Left ventricle myocardium inferior (tissue), 1 donor: ENCODE results near the gene PPIL1. TPM values are rescaled to one million over a fixed set of nuclear protein-coding genes. Genes with fewer than 3 reads are reported as not detected.

Source experiments
- DNase-seq: peaks from one replicate; pipeline ENCODE4 v3.0.0-alpha.2; 2020
- H3K27ac ChIP-seq: fragments of 200-600 bp; replicated peaks from 2 replicates; pipeline ENCODE4 v1.8.0; 2021
- H3K27me3 ChIP-seq: fragments of 200-600 bp; 2 replicates; pipeline ENCODE4 v1.8.0; 2021; ENCODE audit warnings: low read depth
- H3K36me3 ChIP-seq: fragments of 200-600 bp; 2 replicates; pipeline ENCODE4 v1.8.0; 2021
- H3K4me1 ChIP-seq: fragments of 200-600 bp; 2 replicates; pipeline ENCODE4 v1.8.0; 2021
- H3K4me3 ChIP-seq: fragments of 200-600 bp; 2 replicates; pipeline ENCODE4 v1.8.0; 2021; ENCODE audit warnings: mild to moderate bottlenecking, moderate library complexity
- H3K9me3 ChIP-seq: fragments of 200-600 bp; replicated peaks from 2 replicates; pipeline ENCODE4 v1.8.0; 2021
- CTCF ChIP-seq: fragments of 200-600 bp; IDR thresholded peaks from 2 replicates; pipeline ENCODE4 v1.8.0; 2021; ENCODE audit warnings: antibody characterized with exemption, mild to moderate bottlenecking, borderline replicate concordance
- intact Hi-C: fragments of 100-400 bp; cut with micrococcal nuclease; formaldehyde crosslinking; loops from one replicate; pipeline ENCODE4 v1.11.0; 2022
- total RNA-seq: library from RNA; stranded (reverse); fragmentation: NEBNext Ultra II Directional; extraction: Animal tissue kit (Norgen Biotek cat#: 25700); gene quantifications from one replicate; pipeline ENCODE4 v1.2.1, GENCODE V29; 2021
- donor health status: DM: no; HTN: yes; CAD: no; lungs with severe emphysema.

Gene PPIL1
- total RNA-seq, 1 donor from 2014 or later = 69.1 TPM

- H3K4me3 ChIP-seq = no peak overlapping the region
- intact Hi-C loops = no loop called here
- H3K36me3 ChIP-seq = peaks cover 76% of the 10 kb centered on the region
Measured at GRCh38 chr6:36916126-36916525, 41.5 kb upstream of the PPIL1 start.

GRCh38 chr6:36915599-36915998 lies 41.0 kb upstream of the PPIL1 start:
- no peaks in the 10 kb centered on the region for H3K9me3 ChIP-seq
- intact Hi-C loops = no loop called here
- no peak for TF ChIP-seq CTCF
- H3K27me3 ChIP-seq = no peaks in the 10 kb centered on the region
- peak overlapping the region; percentile 82 for H3K27ac ChIP-seq
- H3K4me1 ChIP-seq = peaks cover 69% of the 10 kb centered on the region
- peaks cover 70% of the 10 kb centered on the region for H3K36me3 ChIP-seq
- H3K4me3 ChIP-seq = no peak overlapping the region
- DNase-seq = no peak

More at GRCh38 chr6:36916126-36916525, 41.5 kb upstream of the PPIL1 start:
- H3K9me3 ChIP-seq = no peaks in the 10 kb centered on the region
- H3K27ac ChIP-seq = peak overlapping the region; percentile 82
- H3K27me3 ChIP-seq = no peaks in the 10 kb centered on the region
- no peak for TF ChIP-seq CTCF
- peaks cover 69% of the 10 kb centered on the region for H3K4me1 ChIP-seq
- no peak for DNase-seq

GRCh38 chr6:36914227-36914794 lies 39.7 kb upstream of the PPIL1 start:
- intact Hi-C loops = no loop called here
- no peak overlapping the region for H3K27ac ChIP-seq
- peak; percentile 33 for TF ChIP-seq CTCF
- peaks cover 60% of the 10 kb centered on the region for H3K36me3 ChIP-seq
- H3K9me3 ChIP-seq = no peaks in the 10 kb centered on the region
- DNase-seq = no peak
- H3K4me3 ChIP-seq = no peak overlapping the region
- H3K27me3 ChIP-seq = no peaks in the 10 kb centered on the region
- H3K4me1 ChIP-seq = peaks cover 58% of the 10 kb centered on the region

GRCh38 chr6:36913082-36913481 lies 38.5 kb upstream of the PPIL1 start:
- Histone ChIP-seq H3K4me1 (peaks cover 53% of the 10 kb centered on the region), H3K36me3 (peaks cover 58% of the 10 kb centered on the region), H3K4me3 (no peak overlapping the region), H3K9me3 (no peaks in the 10 kb centered on the region), H3K27me3 (no peaks in the 10 kb centered on the region), H3K27ac (no peak overlapping the region)
- no peak for TF ChIP-seq CTCF
- intact Hi-C loops = no loop called here
- DNase-seq = no peak

- Histone ChIP-seq H3K27ac (no peak overlapping the region), H3K9me3 (no peaks in the 10 kb centered on the region), H3K4me3 (no peak overlapping the region), H3K4me1 (peaks cover 53% of the 10 kb centered on the region), H3K36me3 (peaks cover 53% of the 10 kb centered on the region), H3K27me3 (no peaks in the 10 kb centered on the region)
- intact Hi-C loops = no loop called here
- no peak for DNase-seq
- TF ChIP-seq CTCF = no peak
Measured at GRCh38 chr6:36912586-36912985, 38.0 kb upstream of the PPIL1 start.
